ENCODE results near the gene LYPD3.
A peak's percentile ranks its signal among the peaks of the same experiment; 100 is the strongest.

LYPD3 gene

GRCh38 chr19:43485951-43486350, 20.5 kb upstream of the LYPD3 start:
- DNase-seq (ENCODE audit: low read depth), result no peak

- no peak for DNase-seq (ENCODE audit: low read depth)
Measured at GRCh38 chr19:43483281-43483680, 17.9 kb upstream of the LYPD3 start.

- no peak for DNase-seq (ENCODE audit: low read depth)
Measured at GRCh38 chr19:43482193-43482592, 16.8 kb upstream of the LYPD3 start.

GRCh38 chr19:43481701-43482100, 16.3 kb upstream of the LYPD3 start:
- DNase-seq (ENCODE audit: low read depth), result no peak

- DNase-seq (ENCODE audit: low read depth), result no peak
Measured at GRCh38 chr19:43480574-43480973, 15.2 kb upstream of the LYPD3 start.

- DNase-seq (ENCODE audit: low read depth), result no peak
Measured at GRCh38 chr19:43479961-43480561, 14.7 kb upstream of the LYPD3 start.

GRCh38 chr19:43479226-43479625, 13.8 kb upstream of the LYPD3 start:
- no peak for DNase-seq (ENCODE audit: low read depth)

- DNase-seq (ENCODE audit: low read depth), result no peak
Measured at GRCh38 chr19:43478323-43478722, 12.9 kb upstream of the LYPD3 start.

GRCh38 chr19:43476606-43477005, 11.2 kb upstream of the LYPD3 start:
- peak; percentile 93 for DNase-seq (ENCODE audit: low read depth)

GRCh38 chr19:43474986-43475705, 9.7 kb upstream of the LYPD3 start:
- peak; percentile 92 for DNase-seq (ENCODE audit: low read depth)

GRCh38 chr19:43474487-43474886, 9.1 kb upstream of the LYPD3 start:
- DNase-seq (ENCODE audit: low read depth), result no peak

- no peak for DNase-seq (ENCODE audit: low read depth)
Measured at GRCh38 chr19:43471091-43471490, 5.7 kb upstream of the LYPD3 start.

GRCh38 chr19:43470288-43470687, 4.9 kb upstream of the LYPD3 start:
- no peak for DNase-seq (ENCODE audit: low read depth)

- peak; percentile 44 for DNase-seq (ENCODE audit: low read depth)
Measured at GRCh38 chr19:43469160-43469480, 3.7 kb upstream of the LYPD3 start.

GRCh38 chr19:43468354-43469159, 3.1 kb upstream of the LYPD3 start:
- no peak for DNase-seq (ENCODE audit: low read depth)

GRCh38 chr19:43467730-43468129, 2.3 kb upstream of the LYPD3 start:
- peak; percentile 58 for DNase-seq (ENCODE audit: low read depth)

- no peak for DNase-seq (ENCODE audit: low read depth)
Measured at GRCh38 chr19:43467276-43467675, 1.9 kb upstream of the LYPD3 start.

- DNase-seq (ENCODE audit: low read depth), result no peak
Measured at GRCh38 chr19:43466793-43467192, 1.4 kb upstream of the LYPD3 start.

- no peak for DNase-seq (ENCODE audit: low read depth)
Measured at GRCh38 chr19:43464134-43464775, 1.2 kb downstream of the LYPD3 start.

GRCh38 chr19:43463381-43464133, 1.9 kb downstream of the LYPD3 start:
- peak; percentile 91 for DNase-seq (ENCODE audit: low read depth)

- no peak for DNase-seq (ENCODE audit: low read depth)
Measured at GRCh38 chr19:43462785-43463380, 2.5 kb downstream of the LYPD3 start.

- DNase-seq (ENCODE audit: low read depth), result no peak
Measured at GRCh38 chr19:43462383-43462782, 3.0 kb downstream of the LYPD3 start.

All from fibroblast of gingiva (primary cell).